HG02642 (cell line): ENCODE results near the gene YIF1A.
"Not testable (repeated sequence)": the region's sequence is repeated elsewhere in the genome, so short reads cannot be mapped to it uniquely, and the experiment has no call there.

ENCODE experiments used
- ATAC-seq: cut with Tn5 transposase; IDR thresholded peaks from one replicate; pipeline ENCODE4 v1.9.1; 2021; ENCODE audit warnings: mild to moderate bottlenecking; ENCODE audit not compliant: unreplicated experiment, poor library complexity

Gene YIF1A

DNA sequence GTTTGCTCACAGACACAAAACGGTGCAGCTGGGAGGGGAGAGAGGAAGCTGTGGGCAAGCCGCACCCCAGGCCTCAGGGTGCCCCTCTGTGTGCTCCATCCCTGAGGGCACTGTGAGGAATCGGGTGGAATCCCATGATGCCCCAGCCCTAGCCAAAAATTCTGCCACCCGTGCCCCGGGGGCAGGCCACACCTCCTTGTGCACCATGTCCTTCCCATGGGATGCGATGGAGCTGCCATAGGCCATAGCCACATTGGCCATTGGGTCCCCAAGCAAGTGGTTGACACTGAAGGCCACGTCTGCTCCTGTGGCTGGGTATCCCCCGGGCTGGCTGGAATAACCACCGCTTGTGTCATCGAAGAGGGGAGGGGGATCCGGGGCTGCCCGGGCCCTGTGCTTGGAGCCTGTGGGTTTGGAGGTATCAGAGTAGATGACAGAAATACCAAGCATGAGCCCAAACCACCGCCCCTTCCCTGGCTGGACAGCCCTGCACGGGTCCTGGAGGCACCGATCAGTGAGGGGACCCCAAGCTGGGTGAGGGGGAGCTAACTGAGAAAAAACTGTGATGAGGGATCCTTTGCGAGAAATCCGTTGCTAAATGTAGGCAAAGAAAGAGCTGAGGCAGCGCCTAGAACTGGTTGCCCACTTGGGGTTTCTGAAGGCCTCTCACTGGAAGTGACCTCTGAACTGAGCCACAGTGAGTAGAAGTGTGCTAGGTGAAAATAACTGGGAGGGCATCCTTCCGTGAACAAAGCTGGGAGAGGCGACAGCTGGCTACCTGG lies 863 bp downstream of the YIF1A start:
- no peak for ATAC-seq

DNA sequence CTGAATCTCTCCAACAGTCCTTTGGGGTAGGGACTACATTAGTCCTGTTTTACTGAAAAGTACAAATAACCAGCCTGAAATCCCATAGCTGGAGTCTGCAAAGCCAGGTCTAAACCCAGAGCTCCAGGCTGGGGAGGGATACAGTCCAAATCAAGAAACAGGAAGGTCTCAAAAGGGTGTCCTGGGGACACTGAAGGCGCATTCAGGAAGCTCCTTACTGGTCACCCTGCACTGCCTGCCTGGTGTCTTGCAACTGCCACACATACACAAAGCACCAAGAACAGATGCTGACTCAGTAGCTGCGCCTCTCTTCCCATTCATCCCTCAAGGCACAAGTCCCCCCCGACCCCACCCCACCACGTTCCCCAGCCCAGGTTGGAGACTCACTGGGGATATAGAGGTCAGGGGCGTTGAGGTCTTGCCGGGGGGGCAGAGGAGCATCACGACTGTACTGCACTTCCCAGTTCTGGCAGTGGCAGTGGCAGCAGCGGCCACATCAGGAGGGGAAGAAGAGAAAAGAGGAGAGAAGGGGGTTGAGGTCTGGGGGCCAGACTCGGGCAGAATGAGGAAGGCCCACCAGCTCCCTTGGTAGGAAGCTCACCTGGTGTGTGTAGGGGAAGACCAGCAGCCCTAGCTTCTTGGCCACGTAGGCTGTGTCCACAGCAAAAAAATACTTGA lies 1.6 kb downstream of the YIF1A start:
- ATAC-seq: no peak

DNA sequence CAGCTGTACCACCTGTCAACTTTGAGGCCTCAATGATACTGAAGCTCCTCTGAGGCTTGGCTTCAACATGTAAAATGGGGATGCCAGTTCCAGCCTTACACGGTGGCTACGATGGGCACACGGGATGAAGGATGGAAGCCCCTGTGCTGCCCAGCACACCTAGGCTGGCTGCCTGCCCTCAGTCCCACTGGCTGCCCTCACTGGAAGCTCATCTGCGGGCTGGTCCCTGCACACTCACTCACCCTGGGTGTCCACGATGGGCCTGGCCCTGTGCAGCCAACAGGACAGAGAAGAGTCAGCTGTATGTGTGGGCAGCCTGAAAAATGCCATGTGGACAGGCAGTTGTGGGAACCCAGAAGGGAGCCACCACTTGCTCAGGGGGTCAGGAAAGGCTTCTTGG lies 2.2 kb downstream of the YIF1A start:
- ATAC-seq: no peak

DNA sequence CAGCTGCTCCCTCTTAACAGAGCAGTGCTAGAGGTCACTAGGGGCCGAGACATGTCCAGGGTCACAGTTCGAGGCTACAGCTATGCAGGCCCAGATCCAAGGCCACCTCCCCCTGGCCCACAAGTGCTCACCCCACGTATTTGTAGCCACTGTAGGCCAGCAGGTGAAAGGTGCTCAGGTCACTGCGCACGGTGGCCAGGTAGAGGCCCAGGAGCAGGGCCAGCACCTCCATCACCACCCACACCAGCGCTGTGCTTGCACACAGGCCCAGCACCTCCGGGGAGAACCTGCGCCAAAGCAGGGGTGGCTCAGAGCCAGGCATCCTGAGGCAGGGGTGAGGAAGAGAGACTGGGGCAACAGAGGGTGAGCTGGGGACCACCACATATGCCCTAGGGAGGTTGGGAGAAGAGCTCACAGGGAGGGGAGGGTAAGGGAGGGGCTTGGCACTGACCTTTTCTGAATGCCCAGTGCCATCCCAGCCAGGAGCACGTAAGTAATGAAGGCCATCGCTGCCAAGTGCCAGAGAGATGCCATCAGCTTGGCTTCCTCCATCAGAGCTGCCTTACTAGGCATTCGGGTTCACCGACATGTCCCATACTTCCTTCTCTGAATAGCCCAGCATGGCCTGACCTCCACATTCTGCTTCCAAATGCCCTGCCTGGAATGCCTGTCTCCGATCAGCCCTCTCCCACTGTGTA lies 3.5 kb downstream of the YIF1A start:
- ATAC-seq: no peak

DNA sequence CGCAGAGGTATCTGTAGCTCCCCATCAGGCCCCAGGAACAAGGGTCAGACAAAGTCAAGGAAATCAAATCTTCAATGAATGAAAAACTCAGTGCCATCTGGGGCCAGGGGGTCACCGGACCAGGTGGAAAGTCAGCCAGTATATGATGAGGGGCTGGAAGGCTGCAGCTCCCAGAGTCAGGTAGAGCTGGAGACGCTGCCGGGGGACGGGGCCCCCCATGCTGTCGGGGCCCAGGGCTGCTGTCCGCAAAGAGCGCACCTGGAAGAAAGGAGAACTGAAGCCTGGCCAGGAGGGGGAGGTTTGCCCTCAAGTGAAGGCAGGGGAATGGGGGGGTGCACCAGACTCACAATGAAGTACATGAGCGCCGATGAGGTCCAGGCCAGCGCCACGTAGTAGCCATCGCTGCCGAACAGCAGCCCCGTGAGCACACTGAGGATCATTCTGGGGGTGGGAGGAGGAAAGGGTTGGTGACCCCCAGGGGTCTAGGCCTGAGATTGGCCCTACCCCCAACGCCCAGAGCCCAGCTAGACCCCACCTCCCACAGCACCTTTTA lies 4.3 kb downstream of the YIF1A start:
- no peak for ATAC-seq

DNA sequence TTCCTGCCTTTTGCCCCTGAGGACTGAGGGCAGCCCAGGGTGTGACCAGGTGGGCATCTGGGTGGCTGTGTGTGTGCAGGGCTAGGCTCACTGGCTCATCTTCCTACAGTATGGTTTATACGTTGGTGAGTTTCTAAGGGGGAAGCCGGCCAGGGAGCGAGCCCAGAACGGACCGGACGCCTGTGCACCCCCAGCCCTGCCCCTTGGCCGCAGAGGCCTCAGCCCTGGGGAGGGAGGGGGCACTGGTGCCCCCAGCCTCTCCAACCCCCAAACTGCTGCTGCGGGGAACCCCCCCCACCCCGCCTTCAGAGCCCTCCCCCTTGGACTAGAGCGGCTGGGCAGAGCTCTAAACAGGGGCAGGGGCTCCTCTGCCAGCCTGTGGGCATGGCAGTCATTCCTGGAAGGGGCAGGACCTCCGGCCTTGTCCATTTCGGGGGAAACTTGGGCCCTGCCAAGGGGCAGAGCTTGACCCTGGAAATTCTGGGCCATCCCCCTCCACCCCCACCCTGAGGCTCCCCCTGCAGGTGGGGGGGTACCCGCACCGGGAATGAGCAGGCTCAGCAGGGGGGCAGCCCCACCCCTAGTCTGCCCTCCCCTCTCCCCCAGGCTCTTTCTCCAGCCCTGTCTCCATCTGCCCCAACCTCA lies 5.4 kb downstream of the YIF1A start:
- ATAC-seq: no peak

DNA sequence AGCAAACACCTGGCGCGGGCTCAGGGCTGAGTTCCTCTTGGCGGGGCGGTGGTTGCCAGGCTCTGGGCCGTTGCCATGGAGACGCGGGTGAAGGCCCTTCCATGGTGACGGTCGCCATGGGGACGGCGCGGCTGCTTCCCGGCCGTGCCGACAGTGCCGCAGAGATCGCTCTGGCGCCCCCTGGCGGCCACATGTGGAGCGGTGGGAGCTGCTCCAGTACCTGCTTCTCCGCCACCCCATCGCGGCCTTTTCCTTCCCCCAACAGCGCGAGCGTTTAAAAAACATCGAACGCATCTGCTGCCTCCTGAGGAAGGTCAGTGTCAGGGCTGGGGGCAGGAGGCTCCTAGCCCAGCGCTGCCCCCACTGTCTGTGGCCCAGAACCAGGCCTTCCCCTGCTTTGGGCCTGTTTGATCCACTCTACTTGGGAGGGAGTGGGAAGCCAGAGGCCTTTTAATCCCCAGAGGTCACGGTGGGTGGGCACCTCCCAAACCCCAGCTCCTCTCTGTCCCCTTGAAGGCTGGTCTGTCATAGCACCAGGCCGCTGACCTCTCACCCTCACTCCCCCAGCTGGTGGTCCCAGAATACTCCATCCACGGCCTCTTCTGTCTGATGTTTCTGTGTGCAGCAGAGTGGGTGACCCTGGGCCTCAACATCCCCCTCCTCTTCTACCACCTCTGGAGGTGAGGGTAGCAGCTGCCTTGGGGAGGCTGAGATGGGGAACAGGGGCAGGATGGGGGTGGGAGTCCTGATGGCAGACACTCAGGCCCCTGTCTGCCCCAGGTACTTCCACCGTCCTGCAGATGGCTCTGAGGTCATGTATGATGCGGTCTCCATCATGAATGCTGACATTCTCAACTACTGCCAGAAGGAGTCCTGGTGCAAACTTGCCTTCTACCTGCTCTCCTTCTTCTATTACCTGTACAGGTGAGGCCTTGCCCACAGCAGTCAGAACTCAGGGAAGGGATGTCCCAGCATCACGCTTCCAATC lies 6.2 kb downstream of the YIF1A start:
- peak; percentile 75 for ATAC-seq

DNA sequence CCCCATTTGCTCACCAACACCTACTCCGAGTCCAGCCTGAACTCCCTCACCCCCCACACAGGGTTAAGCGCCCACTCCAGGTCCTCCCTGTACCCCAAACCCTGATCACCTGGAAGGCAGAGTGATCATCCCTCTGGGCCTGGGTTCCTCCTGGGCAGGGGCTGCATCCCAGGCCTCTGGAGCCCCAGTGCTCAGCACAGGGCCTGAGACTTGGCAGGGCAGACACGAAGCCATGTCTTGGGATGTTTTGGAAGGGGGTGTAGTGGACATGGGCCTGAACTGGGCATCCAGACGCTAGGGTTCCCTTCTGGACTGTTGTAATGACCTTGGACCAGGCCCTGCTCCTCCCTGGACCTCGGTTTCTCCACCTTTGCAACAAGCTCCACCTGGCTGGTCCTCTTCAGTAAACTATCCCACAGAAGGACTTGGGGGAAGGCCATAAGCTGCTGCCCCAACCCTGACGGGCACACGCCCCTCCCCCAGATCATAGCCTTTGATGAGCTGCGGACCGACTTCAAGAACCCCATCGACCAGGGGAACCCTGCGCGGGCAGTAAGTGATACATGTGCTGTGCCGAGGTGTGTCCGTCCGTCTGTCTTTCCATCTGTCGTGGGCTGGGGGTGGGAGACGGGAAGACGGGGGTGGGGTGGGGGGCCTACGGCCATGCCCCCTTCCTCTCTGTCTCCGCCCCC lies 7.0 kb downstream of the YIF1A start:
- ATAC-seq: no peak

DNA sequence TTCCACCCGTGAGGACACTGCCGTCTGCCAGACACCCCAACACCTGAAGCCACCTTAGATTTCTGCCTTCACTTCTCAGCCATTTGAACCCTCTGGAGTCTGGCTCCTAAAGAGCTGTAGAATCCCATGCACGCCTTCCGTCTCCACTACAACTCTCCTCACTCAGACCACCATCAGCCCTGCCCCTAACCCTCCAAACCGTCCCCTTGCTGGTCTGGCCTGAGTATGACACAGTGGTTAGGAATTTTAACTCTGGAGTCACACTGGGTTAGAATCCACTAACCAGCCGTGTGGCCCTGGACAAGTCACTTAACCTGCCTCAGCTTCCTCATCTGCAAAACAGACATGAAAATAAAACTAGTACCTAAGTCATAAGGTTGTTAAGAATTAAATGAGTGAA lies 7.9 kb downstream of the YIF1A start:
- ATAC-seq: no peak

DNA sequence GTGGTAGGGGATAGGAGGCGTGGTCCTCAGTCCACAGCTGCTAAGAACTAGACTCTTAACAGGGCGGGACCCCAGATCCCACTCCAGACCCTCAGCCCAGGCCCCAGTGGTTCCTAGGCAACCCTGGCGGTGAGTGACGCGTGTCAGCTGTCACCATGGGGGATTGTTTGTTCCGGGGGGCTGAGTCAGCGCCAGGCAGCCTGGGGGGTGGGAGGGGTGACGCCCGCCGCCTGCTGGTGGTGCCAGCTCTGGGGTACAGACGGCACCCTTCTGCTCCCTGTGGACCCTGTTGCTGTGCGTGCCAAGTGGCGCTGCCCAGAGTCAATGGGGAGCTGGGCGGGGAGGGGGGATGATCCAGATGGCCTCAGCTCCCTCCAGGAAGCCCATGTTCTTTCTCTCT lies 8.5 kb downstream of the YIF1A start:
- ATAC-seq: no peak

DNA sequence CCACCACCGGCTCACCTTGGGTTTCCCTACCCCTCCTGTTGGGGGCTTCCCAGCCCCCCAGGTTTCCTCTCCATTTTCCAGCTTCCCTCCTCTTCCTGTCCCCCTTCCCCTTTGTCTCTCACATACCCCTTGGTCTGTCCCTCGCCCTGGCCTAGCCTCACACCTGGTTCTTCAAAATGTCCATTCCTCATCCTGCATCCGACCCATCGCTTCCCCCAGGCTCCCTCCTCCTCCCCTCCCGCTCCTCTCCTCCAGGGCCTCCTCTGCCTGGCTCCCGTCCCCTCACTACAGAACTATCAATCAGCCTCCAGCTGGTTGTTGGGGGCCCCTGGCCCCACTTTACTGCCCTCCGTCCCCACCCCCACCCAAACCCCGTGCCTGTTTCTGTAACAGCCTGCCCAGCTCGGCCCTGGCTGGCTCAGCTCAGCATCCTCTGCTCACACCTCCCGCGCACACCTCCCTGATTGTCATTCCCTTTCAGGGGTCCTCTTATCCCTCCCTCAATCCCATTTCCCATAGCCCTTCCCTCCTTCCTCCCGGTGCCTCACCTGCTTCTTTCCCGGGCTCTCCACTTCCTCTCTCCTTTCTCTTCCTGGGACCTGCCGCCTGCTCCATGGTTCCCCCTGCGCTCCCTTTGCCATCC lies 9.7 kb downstream of the YIF1A start:
- ATAC-seq: no peak

DNA sequence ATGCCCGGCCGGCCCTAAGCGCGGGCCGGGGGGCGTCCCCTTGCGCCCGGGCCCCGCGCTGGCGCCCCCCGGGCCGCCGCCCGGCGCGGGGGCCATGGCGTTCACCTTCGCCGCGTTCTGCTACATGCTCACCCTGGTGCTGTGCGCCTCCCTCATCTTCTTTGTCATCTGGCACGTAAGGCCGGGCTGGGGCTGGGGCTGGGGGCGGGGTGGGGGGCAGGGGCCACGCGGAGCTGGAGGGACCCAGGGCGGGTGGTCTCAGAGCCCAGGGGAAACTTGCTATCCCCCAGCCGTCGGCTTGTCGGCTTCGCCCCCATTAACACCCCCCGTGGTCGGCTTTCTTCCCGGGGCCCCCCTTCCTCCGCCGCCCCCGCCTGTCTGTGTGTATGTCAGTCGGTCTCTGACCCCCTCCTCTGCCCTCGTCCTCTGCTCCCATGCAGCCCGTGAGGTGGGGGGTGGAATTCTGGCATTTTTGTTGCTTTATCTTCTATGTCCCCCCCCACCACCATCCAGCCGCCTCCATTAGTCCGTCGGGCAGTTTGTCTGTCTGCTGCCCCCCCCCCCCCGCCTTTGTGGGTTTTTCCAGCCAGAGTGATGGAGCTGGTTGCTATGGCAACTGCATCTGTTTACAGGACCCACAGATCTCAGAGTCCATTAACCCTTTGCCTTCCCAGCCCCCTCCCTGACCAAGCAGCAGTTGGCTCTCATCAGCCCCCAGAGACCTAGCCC lies 10.4 kb downstream of the YIF1A start:
- ATAC-seq: no peak

DNA sequence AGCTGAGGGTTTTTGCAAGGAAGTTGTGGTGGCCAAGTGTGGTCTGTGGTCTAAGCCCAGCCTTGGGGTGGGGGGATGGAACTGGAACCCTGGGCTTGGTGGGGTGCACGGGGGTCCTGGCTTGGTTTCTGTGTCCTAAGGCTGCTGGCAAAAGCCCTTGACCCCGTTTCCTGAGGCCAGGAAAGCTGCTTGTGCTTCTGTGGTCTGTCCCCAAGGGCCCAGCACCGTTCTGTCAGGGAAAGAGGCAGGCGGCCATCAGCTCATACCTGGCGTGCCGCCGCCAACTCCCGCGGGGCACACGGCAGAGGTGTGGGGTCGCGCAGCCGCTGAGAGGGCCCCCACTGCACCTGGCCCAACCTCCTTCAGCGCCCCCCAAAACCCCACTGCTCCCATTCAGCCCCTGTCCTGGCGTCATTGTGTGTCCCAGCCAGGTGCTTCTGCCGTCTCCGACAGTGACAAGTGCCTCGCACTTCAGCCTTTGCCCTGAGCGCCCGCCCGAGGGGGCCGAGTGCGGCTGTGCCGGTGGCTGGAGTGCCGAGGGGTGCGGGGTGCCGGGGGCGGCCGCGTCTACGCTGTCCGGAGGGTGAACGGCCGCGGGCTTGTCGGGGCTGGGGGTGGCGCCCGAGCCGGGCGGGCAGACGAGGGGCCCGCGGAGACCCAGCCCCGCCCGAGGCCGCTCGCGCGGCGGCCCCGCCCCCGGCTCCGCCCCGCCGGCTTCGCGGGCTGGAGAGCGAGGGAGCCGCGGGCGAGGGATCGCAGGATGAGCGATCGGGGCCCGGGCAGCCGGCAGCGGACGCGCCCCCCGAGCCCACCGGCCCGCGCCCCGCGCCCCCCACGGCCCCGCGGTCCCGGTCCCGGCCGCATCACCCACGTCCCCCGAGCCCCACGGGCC lies 11.2 kb downstream of the YIF1A start, which contains the start of gene CNIH2:
Gene CNIH2, plus strand, starts transcription at position 705 of the 892 bp plus-strand sequence. CDS start 282 bp downstream, outside the sequence.
- no peak for ATAC-seq

DNA sequence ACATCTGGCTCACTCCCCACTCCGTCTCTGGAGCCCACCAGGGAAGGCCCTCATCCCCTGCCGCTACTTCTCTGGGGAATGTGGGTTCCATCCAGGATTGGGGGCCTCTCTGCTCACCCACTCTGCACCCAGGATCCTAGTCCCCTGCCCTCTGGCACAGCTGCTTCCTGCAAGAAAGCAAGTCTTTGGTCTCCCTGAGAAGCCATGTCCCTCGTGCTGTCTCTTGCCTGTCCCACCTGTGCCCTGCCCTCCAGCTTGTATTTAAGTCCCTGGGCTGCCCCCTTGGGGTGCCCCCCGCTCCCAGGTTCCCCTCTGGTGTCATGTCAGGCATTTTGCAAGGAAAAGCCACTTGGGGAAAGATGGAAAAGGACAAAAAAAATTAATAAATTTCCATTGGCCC lies 11.9 kb downstream of the YIF1A start:
- ATAC-seq: not testable (repeated sequence)

DNA sequence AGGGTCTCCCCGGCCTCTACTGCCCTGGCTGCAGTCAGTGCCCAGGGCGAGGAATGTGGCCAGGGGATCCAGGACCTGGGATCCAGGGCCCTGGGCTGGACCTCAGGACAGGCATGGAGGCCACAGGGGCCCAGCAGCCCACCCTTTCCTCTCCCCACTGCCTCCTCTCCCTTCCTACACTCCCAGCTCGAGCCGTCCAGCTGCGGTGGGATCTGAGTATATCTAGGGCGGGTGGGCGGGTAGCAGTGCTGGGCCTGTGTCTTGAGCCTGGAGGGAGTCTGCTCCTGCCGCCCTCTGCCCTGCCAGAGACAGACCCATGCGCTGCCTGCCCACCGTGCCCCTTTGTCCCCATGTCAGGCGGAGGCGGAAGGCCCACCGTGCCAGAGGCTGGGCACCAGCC lies 12.3 kb downstream of the YIF1A start:
- ATAC-seq: not testable (repeated sequence)

DNA sequence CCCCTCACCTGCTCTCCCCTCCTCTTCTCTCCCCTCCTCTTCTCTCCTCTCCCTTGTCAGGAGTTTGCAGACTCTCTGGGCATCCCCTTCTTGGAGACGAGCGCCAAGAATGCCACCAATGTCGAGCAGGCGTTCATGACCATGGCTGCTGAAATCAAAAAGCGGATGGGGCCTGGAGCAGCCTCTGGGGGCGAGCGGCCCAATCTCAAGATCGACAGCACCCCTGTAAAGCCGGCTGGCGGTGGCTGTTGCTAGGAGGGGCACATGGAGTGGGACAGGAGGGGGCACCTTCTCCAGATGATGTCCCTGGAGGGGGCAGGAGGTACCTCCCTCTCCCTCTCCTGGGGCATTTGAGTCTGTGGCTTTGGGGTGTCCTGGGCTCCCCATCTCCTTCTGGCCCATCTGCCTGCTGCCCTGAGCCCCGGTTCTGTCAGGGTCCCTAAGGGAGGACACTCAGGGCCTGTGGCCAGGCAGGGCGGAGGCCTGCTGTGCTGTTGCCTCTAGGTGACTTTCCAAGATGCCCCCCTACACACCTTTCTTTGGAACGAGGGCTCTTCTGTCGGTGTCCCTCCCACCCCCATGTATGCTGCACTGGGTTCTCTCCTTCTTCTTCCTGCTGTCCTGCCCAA lies 12.8 kb downstream of the YIF1A start:
- no peak for ATAC-seq
